ENCODE results near the gene SCAI.

SCAI gene

GRCh38 chr9:125103021-125103420, 40.3 kb downstream of the SCAI start:
- TF ChIP-seq SIN3A (IDR thresholded peaks at IDR 0.05; ENCODE audit: borderline replicate concordance, insufficient read depth, low read length) (no peak), FOXP2 (optimal IDR thresholded peaks at IDR 0.05; ENCODE audit: borderline replicate concordance, extremely low read depth, extremely low read length, insufficient read depth) (no peak), TAF1 (IDR thresholded peaks at IDR 0.05; ENCODE audit: borderline replicate concordance, insufficient read depth, low read length) (no peak), REST (IDR thresholded peaks at IDR 0.05; ENCODE audit: insufficient read depth in 1 of 2, low read depth in 2 of 2, low read length in 2 of 2) (no peak), POLR2AphosphoS5 (IDR thresholded peaks at IDR 0.05; ENCODE audit: low read depth, low read length) (no peak)

- TF ChIP-seq POLR2AphosphoS5 (IDR thresholded peaks at IDR 0.05; ENCODE audit: low read depth, low read length) = no peak
- no peak for TF ChIP-seq SIN3A (IDR thresholded peaks at IDR 0.05; ENCODE audit: borderline replicate concordance, insufficient read depth, low read length)
- TF ChIP-seq TAF1 (IDR thresholded peaks at IDR 0.05; ENCODE audit: borderline replicate concordance, insufficient read depth, low read length) = no peak
- TF ChIP-seq FOXP2 (optimal IDR thresholded peaks at IDR 0.05; ENCODE audit: borderline replicate concordance, extremely low read depth, extremely low read length, insufficient read depth) = no peak
- no peak for TF ChIP-seq REST (IDR thresholded peaks at IDR 0.05; ENCODE audit: insufficient read depth in 1 of 2, low read depth in 2 of 2, low read length in 2 of 2)
Measured at GRCh38 chr9:125100822-125101221, 42.5 kb downstream of the SCAI start.

GRCh38 chr9:125099816-125100215, 43.5 kb downstream of the SCAI start:
- TF ChIP-seq SIN3A (IDR thresholded peaks at IDR 0.05; ENCODE audit: borderline replicate concordance, insufficient read depth, low read length) = no peak
- no peak for TF ChIP-seq REST (IDR thresholded peaks at IDR 0.05; ENCODE audit: insufficient read depth in 1 of 2, low read depth in 2 of 2, low read length in 2 of 2)
- TF ChIP-seq FOXP2 (optimal IDR thresholded peaks at IDR 0.05; ENCODE audit: borderline replicate concordance, extremely low read depth, extremely low read length, insufficient read depth) = no peak
- TF ChIP-seq TAF1 (IDR thresholded peaks at IDR 0.05; ENCODE audit: borderline replicate concordance, insufficient read depth, low read length) = no peak
- no peak for TF ChIP-seq POLR2AphosphoS5 (IDR thresholded peaks at IDR 0.05; ENCODE audit: low read depth, low read length)

GRCh38 chr9:125095821-125096443, 47.4 kb downstream of the SCAI start:
- no peak for TF ChIP-seq POLR2AphosphoS5 (IDR thresholded peaks at IDR 0.05; ENCODE audit: low read depth, low read length)
- TF ChIP-seq REST (IDR thresholded peaks at IDR 0.05; ENCODE audit: insufficient read depth in 1 of 2, low read depth in 2 of 2, low read length in 2 of 2) = no peak
- TF ChIP-seq TAF1 (IDR thresholded peaks at IDR 0.05; ENCODE audit: borderline replicate concordance, insufficient read depth, low read length) = no peak
- TF ChIP-seq SIN3A (IDR thresholded peaks at IDR 0.05; ENCODE audit: borderline replicate concordance, insufficient read depth, low read length) = no peak
- TF ChIP-seq FOXP2 (optimal IDR thresholded peaks at IDR 0.05; ENCODE audit: borderline replicate concordance, extremely low read depth, extremely low read length, insufficient read depth) = no peak
